GM13976 (cell line): ENCODE data around the gene VPS8.
"Not testable (repeated sequence)": the region's sequence is repeated elsewhere in the genome, so short reads cannot be mapped to it uniquely, and the experiment has no call there.

Experiments used
- DNase-seq: peaks from one replicate; pipeline ENCODE4 v3.0.0; 2012; ENCODE audit warnings: low spot score
- CTCF ChIP-seq: IDR thresholded peaks from 2 replicates; pipeline ENCODE4 v1.5.1; 2012; ENCODE audit warnings: borderline replicate concordance, mild to moderate bottlenecking; ENCODE audit not compliant: insufficient read depth; ENCODE audit errors: extremely low read depth, missing control alignments, control extremely low read depth
- in situ Hi-C: fragments of 300-500 bp; cut with MboI; formaldehyde crosslinking; loops from one replicate; pipeline ENCODE4 v1.12.0; 2022; ENCODE audit warnings: low sequenced_read_pairs, mixed read lengths, inconsistent platforms; ENCODE audit not compliant: unreplicated experiment

Gene VPS8

GRCh38 chr3:184941408-184941807, 129.4 kb downstream of the VPS8 start:
- DNase-seq, result no peak
- in situ Hi-C loops, result no loop called here
- TF ChIP-seq CTCF, result no peak

- in situ Hi-C loops, result no loop called here
- DNase-seq, result peak; percentile 10
- TF ChIP-seq CTCF, result no peak
Measured at GRCh38 chr3:184942735-184943134, 130.8 kb downstream of the VPS8 start.

- in situ Hi-C loops, result no loop called here
- DNase-seq, result no peak
- TF ChIP-seq CTCF, result no peak
Measured at GRCh38 chr3:184944241-184944640, 132.3 kb downstream of the VPS8 start.

GRCh38 chr3:184945886-184946625, 134.1 kb downstream of the VPS8 start:
- no peak for DNase-seq
- in situ Hi-C loops, result no loop called here
- no peak for TF ChIP-seq CTCF

GRCh38 chr3:184946917-184947316, 135.0 kb downstream of the VPS8 start:
- TF ChIP-seq CTCF, result no peak
- in situ Hi-C loops, result no loop called here
- DNase-seq, result no peak

- no peak for DNase-seq
- TF ChIP-seq CTCF, result no peak
- in situ Hi-C loops, result no loop called here
Measured at GRCh38 chr3:184949251-184949965, 137.4 kb downstream of the VPS8 start.

GRCh38 chr3:184950816-184951215, 138.8 kb downstream of the VPS8 start:
- in situ Hi-C loops, result not testable (repeated sequence)

More at GRCh38 chr3:184950816-184951215, 138.8 kb downstream of the VPS8 start:
- not testable (repeated sequence) for DNase-seq
